Lower leg skin (tissue), 3 donors: ENCODE measurements around the gene ERGIC1.

Experiments
- POLR2A ChIP-seq, 2 donors: fragments of 450-650 bp; IDR thresholded peaks; one replicate each; pipeline ENCODE4 v1.6.1; 2016 to 2017; ENCODE audit warnings: antibody characterized with exemption in 2 of 2, mild to moderate bottlenecking in 1 of 2, moderate library complexity in 1 of 2
- TF ChIP-seq, protein P1 (sequence below), 3 donors: fragments of 450-650 bp; IDR thresholded peaks; one replicate each; pipeline ENCODE4 v1.5.1; 2016; ENCODE audit warnings: antibody characterized with exemption in 3 of 3, mild to moderate bottlenecking in 3 of 3, moderate library complexity in 2 of 3

DNA sequence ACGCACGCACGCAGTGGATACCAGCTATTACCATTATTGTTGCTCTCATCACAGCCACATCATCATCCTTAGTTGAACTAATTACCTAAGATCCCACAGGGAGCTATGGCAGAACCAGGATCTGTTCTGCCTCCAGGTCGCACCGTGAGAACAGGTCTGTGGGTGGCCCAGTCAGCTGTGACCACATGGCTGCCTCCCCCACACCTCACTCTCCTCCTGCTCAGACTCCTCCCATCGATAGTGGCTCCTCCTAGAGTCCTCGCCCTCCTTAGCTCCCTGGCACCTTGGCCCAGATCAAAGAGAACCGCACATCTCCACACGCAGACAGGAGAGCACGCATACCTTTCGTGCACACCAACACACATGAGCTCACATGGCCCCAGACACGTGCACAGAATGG, 92.7 kb downstream of the ERGIC1 start:
- no peak for TF ChIP-seq POLR2A (IDR thresholded peaks at IDR 0.05)
- TF ChIP-seq, protein P1, sequence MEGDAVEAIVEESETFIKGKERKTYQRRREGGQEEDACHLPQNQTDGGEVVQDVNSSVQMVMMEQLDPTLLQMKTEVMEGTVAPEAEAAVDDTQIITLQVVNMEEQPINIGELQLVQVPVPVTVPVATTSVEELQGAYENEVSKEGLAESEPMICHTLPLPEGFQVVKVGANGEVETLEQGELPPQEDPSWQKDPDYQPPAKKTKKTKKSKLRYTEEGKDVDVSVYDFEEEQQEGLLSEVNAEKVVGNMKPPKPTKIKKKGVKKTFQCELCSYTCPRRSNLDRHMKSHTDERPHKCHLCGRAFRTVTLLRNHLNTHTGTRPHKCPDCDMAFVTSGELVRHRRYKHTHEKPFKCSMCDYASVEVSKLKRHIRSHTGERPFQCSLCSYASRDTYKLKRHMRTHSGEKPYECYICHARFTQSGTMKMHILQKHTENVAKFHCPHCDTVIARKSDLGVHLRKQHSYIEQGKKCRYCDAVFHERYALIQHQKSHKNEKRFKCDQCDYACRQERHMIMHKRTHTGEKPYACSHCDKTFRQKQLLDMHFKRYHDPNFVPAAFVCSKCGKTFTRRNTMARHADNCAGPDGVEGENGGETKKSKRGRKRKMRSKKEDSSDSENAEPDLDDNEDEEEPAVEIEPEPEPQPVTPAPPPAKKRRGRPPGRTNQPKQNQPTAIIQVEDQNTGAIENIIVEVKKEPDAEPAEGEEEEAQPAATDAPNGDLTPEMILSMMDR (IDR thresholded peaks at IDR 0.05): no peak
